ENCODE data around the gene DTNBP1. TPM values are rescaled to one million over a fixed set of nuclear protein-coding genes. Genes with fewer than 3 reads are reported as not detected.

The DTNBP1 gene
- total RNA-seq, 1 experiment from 2014 or later, result 13.5 TPM

DNA sequence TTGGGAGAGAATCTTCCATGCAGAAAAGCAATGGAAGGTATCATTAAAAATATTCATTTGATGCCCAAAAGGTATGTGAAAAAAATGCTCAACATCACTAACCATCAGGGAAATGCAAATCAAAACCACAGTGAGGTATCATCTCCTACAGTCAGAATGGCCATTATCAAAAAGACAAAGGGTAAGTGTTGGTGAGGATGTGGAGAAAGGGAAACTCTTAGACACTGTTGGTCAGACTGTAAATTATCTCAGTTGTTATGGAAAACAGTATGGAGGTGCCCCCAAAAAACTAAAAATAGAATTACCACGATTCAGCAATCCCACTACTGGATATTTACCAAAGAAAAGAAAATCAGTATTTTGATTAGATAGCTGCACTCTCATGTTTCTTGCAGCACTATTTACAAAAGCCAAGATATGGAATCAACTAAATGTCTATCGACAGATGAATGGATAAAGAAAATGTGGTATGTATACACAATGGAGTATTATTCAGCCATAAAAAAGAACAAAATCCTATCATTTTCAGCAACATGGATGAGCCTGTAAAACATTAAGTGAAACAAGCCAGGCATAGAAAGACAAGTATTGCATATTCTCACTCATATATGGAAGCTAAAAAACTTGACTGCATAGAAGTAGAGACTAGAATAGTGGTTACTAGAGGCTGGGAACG, 84.0 kb downstream of the DTNBP1 start:
- no peaks in the 10 kb centered on the region for H3K27me3 Mint-ChIP-seq (ENCODE audit: insufficient read depth, unreplicated experiment)
- H3K27ac Mint-ChIP-seq (ENCODE audit: low read depth, unreplicated experiment), result no peak overlapping the region
- no peak for TF ChIP-seq CTCF (IDR thresholded peaks at IDR 0.05; ENCODE audit: unreplicated experiment)
- H3K4me3 Mint-ChIP-seq (ENCODE audit: unreplicated experiment), result no peak overlapping the region
- intact Hi-C loops (cut with micrococcal nuclease), result no loop called here
- H3K9me3 Mint-ChIP-seq (ENCODE audit: unreplicated experiment), result no peaks in the 10 kb centered on the region
- H3K4me1 Mint-ChIP-seq (ENCODE audit: insufficient read depth, unreplicated experiment), result no peaks in the 10 kb centered on the region
- H3K36me3 Mint-ChIP-seq (ENCODE audit: insufficient read depth, unreplicated experiment), result no peaks in the 10 kb centered on the region
- no peak for DNase-seq (ENCODE audit: unreplicated experiment)
- BruUV-seq (replicated peaks), result no TSS peak
- ChIA-PET CTCF (no interaction called here), POLR2A (interaction anchor here (0.8 kb wide), 1 partner anchor 42 kb away, joined by 3 read pairs; no protein-coding TSS in a partner anchor)

- Mint-ChIP-seq H3K27me3 (ENCODE audit: insufficient read depth, unreplicated experiment) (no peaks in the 10 kb centered on the region), H3K9me3 (ENCODE audit: unreplicated experiment) (no peaks in the 10 kb centered on the region), H3K27ac (ENCODE audit: low read depth, unreplicated experiment) (no peak overlapping the region), H3K4me3 (ENCODE audit: unreplicated experiment) (no peak overlapping the region), H3K36me3 (ENCODE audit: insufficient read depth, unreplicated experiment) (peaks cover 7% of the 10 kb centered on the region), H3K4me1 (ENCODE audit: insufficient read depth, unreplicated experiment) (no peaks in the 10 kb centered on the region)
- TF ChIP-seq CTCF (IDR thresholded peaks at IDR 0.05; ENCODE audit: unreplicated experiment), result no peak
- CTCF ChIA-PET, result no interaction called here
- no TSS peak for BruUV-seq (replicated peaks)
- intact Hi-C loops (cut with micrococcal nuclease), result no loop called here
- POLR2A ChIA-PET, result no interaction called here
- DNase-seq (ENCODE audit: unreplicated experiment), result no peak
Measured at GRCh38 chr6:15577550-15578171, 85.2 kb downstream of the DTNBP1 start.

GRCh38 chr6:15577106-15577505, 85.7 kb downstream of the DTNBP1 start:
- no TSS peak for BruUV-seq (replicated peaks)
- no peaks in the 10 kb centered on the region for H3K27me3 Mint-ChIP-seq (ENCODE audit: insufficient read depth, unreplicated experiment)
- POLR2A ChIA-PET, result no interaction called here
- no peak overlapping the region for H3K27ac Mint-ChIP-seq (ENCODE audit: low read depth, unreplicated experiment)
- CTCF ChIA-PET, result interaction anchor here (0.6 kb wide), 1 partner anchor 72 kb away, joined by 3 read pairs; no protein-coding TSS in a partner anchor
- no peak for TF ChIP-seq CTCF (IDR thresholded peaks at IDR 0.05; ENCODE audit: unreplicated experiment)
- H3K4me3 Mint-ChIP-seq (ENCODE audit: unreplicated experiment), result no peak overlapping the region
- H3K9me3 Mint-ChIP-seq (ENCODE audit: unreplicated experiment), result no peaks in the 10 kb centered on the region
- DNase-seq (ENCODE audit: unreplicated experiment), result no peak
- no peaks in the 10 kb centered on the region for H3K4me1 Mint-ChIP-seq (ENCODE audit: insufficient read depth, unreplicated experiment)
- H3K36me3 Mint-ChIP-seq (ENCODE audit: insufficient read depth, unreplicated experiment), result peaks cover 7% of the 10 kb centered on the region
- intact Hi-C loops (cut with micrococcal nuclease), result no loop called here

GRCh38 chr6:15575357-15576033, 87.3 kb downstream of the DTNBP1 start:
- H3K27ac Mint-ChIP-seq (ENCODE audit: low read depth, unreplicated experiment), result no peak overlapping the region

More at GRCh38 chr6:15575357-15576033, 87.3 kb downstream of the DTNBP1 start:
- Mint-ChIP-seq H3K27me3 (ENCODE audit: insufficient read depth, unreplicated experiment) (no peaks in the 10 kb centered on the region), H3K4me3 (ENCODE audit: unreplicated experiment) (no peak overlapping the region), H3K9me3 (ENCODE audit: unreplicated experiment) (no peaks in the 10 kb centered on the region), H3K4me1 (ENCODE audit: insufficient read depth, unreplicated experiment) (no peaks in the 10 kb centered on the region), H3K36me3 (ENCODE audit: insufficient read depth, unreplicated experiment) (peaks cover 7% of the 10 kb centered on the region)
- TF ChIP-seq CTCF (IDR thresholded peaks at IDR 0.05; ENCODE audit: unreplicated experiment), result no peak
- POLR2A ChIA-PET, result no interaction called here
- no TSS peak for BruUV-seq (replicated peaks)
- no peak for DNase-seq (ENCODE audit: unreplicated experiment)
- intact Hi-C loops (cut with micrococcal nuclease), result no loop called here
- CTCF ChIA-PET, result interaction anchor here (0.7 kb wide), 1 partner anchor 22 kb away, joined by 4 read pairs; no protein-coding TSS in a partner anchor
